SH-SY5Y (cell line): Measurements from ENCODE around the gene MAGI2.

Experiments used
- GATA2 ChIP-seq: IDR thresholded peaks from 2 replicates; pipeline ENCODE4 v1.6.1; 2011; ENCODE audit warnings: mild to moderate bottlenecking, low read depth, low read length
- GATA3 ChIP-seq: IDR thresholded peaks from 2 replicates; pipeline ENCODE4 v1.6.1; 2011; ENCODE audit warnings: low read depth, mild to moderate bottlenecking, low read length, moderate library complexity

DNA sequence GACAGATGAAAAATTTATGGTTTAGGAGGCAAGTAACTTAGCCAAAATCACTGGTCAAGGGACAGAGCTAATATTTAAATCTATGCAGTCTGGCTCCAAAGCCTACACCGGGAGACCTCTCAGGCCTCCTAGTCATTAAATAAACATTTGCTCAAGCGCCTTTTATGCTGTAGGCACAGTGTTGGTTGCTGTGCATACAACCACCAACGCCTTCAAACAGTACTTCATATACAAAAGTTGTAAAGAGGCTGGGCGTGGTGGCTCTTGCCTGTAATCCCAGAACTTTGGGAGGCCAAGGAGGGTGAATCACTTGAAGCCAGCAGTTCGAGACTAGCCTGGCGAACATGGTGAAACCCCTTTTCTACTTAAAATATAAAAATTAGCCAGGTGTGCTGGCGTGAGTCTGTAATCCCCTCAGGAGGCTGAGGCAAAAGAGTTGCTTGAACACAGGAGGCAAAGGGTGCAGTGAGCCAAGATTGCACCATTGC, 159.8 kb downstream of the MAGI2 start:
- no peak for TF ChIP-seq GATA3
- no peak for TF ChIP-seq GATA2
